ENCODE measurements around the gene FTCDNL1.

GRCh38 chr2:199812493-199812892 is 38.5 kb downstream of the FTCDNL1 start:
- TF ChIP-seq, protein P1, sequence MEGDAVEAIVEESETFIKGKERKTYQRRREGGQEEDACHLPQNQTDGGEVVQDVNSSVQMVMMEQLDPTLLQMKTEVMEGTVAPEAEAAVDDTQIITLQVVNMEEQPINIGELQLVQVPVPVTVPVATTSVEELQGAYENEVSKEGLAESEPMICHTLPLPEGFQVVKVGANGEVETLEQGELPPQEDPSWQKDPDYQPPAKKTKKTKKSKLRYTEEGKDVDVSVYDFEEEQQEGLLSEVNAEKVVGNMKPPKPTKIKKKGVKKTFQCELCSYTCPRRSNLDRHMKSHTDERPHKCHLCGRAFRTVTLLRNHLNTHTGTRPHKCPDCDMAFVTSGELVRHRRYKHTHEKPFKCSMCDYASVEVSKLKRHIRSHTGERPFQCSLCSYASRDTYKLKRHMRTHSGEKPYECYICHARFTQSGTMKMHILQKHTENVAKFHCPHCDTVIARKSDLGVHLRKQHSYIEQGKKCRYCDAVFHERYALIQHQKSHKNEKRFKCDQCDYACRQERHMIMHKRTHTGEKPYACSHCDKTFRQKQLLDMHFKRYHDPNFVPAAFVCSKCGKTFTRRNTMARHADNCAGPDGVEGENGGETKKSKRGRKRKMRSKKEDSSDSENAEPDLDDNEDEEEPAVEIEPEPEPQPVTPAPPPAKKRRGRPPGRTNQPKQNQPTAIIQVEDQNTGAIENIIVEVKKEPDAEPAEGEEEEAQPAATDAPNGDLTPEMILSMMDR (IDR thresholded peaks at IDR 0.05; ENCODE audit: borderline replicate concordance, extremely low read depth, low read length, poor library complexity, severe bottlenecking), result no peak
- TF ChIP-seq EZH2 (IDR thresholded peaks at IDR 0.05; ENCODE audit: borderline replicate concordance, low read depth, low read length, severe bottlenecking), result no peak

Data from DND-41 (cell line).